Mesenchymal stem cell (in vitro differentiated cells and primary cell): ENCODE results near the gene TRPC4AP.

Experiments used
- DNase-seq: peaks from one replicate; pipeline ENCODE4 v3.0.0-alpha.2; 2013
- H2AFZ ChIP-seq: one replicate; pipeline ENCODE4 v1.6.1; 2013; ENCODE audit warnings: low read depth, mild to moderate bottlenecking, control low read depth, inconsistent platforms, low read length, moderate library complexity
- H2AK5ac ChIP-seq: 2 replicates; pipeline ENCODE4 v1.6.1; 2013; ENCODE audit warnings: low read length, moderate library complexity, mild to moderate bottlenecking, inconsistent platforms; ENCODE audit not compliant: severe bottlenecking
- H2BK120ac ChIP-seq: one replicate; pipeline ENCODE4 v1.6.1; 2013; ENCODE audit warnings: low read depth, mild to moderate bottlenecking, inconsistent platforms, low read length, moderate library complexity
- H2BK12ac ChIP-seq, 2 experiments: one replicate each; pipeline ENCODE4 v1.6.1; 2013; ENCODE audit warnings: inconsistent platforms in 2 of 2, low read length in 2 of 2, mild to moderate bottlenecking in 2 of 2, moderate library complexity in 2 of 2, control low read depth in 1 of 2
- H2BK15ac ChIP-seq: one replicate; pipeline ENCODE4 v1.6.1; 2013; ENCODE audit warnings: mild to moderate bottlenecking, low read depth, inconsistent platforms; ENCODE audit not compliant: poor library complexity, severe bottlenecking
- H2BK5ac ChIP-seq: 2 replicates; pipeline ENCODE4 v1.6.1; 2013; ENCODE audit warnings: low read depth, mild to moderate bottlenecking, low read length, control low read depth, inconsistent platforms; ENCODE audit not compliant: poor library complexity, severe bottlenecking
- H3K14ac ChIP-seq, 2 experiments: one replicate each; pipeline ENCODE4 v1.6.1; 2013; ENCODE audit warnings: inconsistent platforms in 2 of 2, low read length in 2 of 2, control low read depth in 1 of 2, mild to moderate bottlenecking in 1 of 2, moderate library complexity in 1 of 2
- H3K18ac ChIP-seq, 2 experiments: one replicate each; pipeline ENCODE4 v1.6.1; 2013; ENCODE audit warnings: inconsistent platforms in 2 of 2, low read length in 2 of 2, control low read depth in 1 of 2, low read depth in 1 of 2, mild to moderate bottlenecking in 1 of 2
- H3K23ac ChIP-seq, 2 experiments: one replicate each; pipeline ENCODE4 v1.6.1; 2013; ENCODE audit warnings: inconsistent platforms in 2 of 2, low read length in 2 of 2, mild to moderate bottlenecking in 2 of 2, moderate library complexity in 2 of 2, control low read depth in 1 of 2
- H3K27ac ChIP-seq: 2 replicates; pipeline ENCODE4 v1.5.1; 2013; ENCODE audit warnings: mild to moderate bottlenecking, moderate library complexity, low read length, control low read depth, inconsistent platforms; ENCODE audit not compliant: poor library complexity, severe bottlenecking
- H3K27me3 ChIP-seq, 2 experiments: 2 replicates each; pipeline versions ENCODE4 v1.6.1 to v1.7.0; 2013; ENCODE audit warnings: low read length in 2 of 2, mild to moderate bottlenecking in 2 of 2, moderate library complexity in 2 of 2, control low read depth in 1 of 2, inconsistent platforms in 1 of 2; ENCODE audit not compliant: control insufficient read depth in 1 of 2, insufficient read depth in 1 of 2
- H3K36me3 ChIP-seq, 2 experiments: 2 replicates each; pipeline versions ENCODE4 v1.6.1 to v1.7.0; 2013; ENCODE audit warnings: low read length in 2 of 2, control low read depth in 1 of 2, inconsistent platforms in 1 of 2, low read depth in 1 of 2, mild to moderate bottlenecking in 1 of 2; ENCODE audit not compliant: insufficient read depth in 2 of 2, control insufficient read depth in 1 of 2
- H3K4ac ChIP-seq, 2 experiments: one replicate each; pipeline ENCODE4 v1.6.1; 2013; ENCODE audit warnings: inconsistent platforms in 2 of 2, low read length in 2 of 2, mild to moderate bottlenecking in 2 of 2, moderate library complexity in 2 of 2, control low read depth in 1 of 2, low read depth in 1 of 2
- H3K4me1 ChIP-seq: 2 replicates; pipeline ENCODE4 v1.6.1; 2013; ENCODE audit warnings: low read depth, low read length, control low read depth; ENCODE audit not compliant: control insufficient read depth, insufficient read depth
- H3K4me2 ChIP-seq: 2 replicates; pipeline ENCODE4 v1.6.1; 2013; ENCODE audit warnings: low read length, mild to moderate bottlenecking, inconsistent platforms; ENCODE audit not compliant: poor library complexity, severe bottlenecking
- H3K4me3 ChIP-seq, 2 experiments: 2 replicates each; pipeline versions ENCODE4 v1.5.1 to v1.7.0; 2013; ENCODE audit warnings: low read length in 2 of 2, mild to moderate bottlenecking in 2 of 2, control low read depth in 1 of 2, low read depth in 1 of 2; ENCODE audit not compliant: insufficient read depth in 1 of 2
- H3K79me1 ChIP-seq: replicated peaks from 2 replicates; pipeline ENCODE4 v1.6.1; 2013; ENCODE audit warnings: mild to moderate bottlenecking, control low read depth, low read length, inconsistent platforms; ENCODE audit not compliant: poor library complexity, severe bottlenecking
- H3K9ac ChIP-seq: 2 replicates; pipeline ENCODE4 v1.7.0; 2013; ENCODE audit warnings: mild to moderate bottlenecking, low read length, moderate library complexity
- H3K9me3 ChIP-seq: 2 replicates; pipeline ENCODE4 v1.7.0; 2013; ENCODE audit warnings: mild to moderate bottlenecking, low read length; ENCODE audit not compliant: control insufficient read depth
- H4K8ac ChIP-seq: one replicate; pipeline ENCODE4 v1.6.1; 2013; ENCODE audit warnings: inconsistent platforms, mild to moderate bottlenecking, low read length, moderate library complexity
- H4K91ac ChIP-seq: one replicate; pipeline ENCODE4 v1.6.1; 2013; ENCODE audit warnings: mild to moderate bottlenecking, low read length, inconsistent platforms
- WGBS: methylation state at CpG from one replicate; pipeline ENCODE4 v1.1.7; 2013; ENCODE audit warnings: mixed read lengths; 5-methylcytosine and 5-hydroxymethylcytosine counted together

TRPC4AP gene

GRCh38 chr20:34996243-34997028 lies 96.2 kb downstream of the TRPC4AP start:
- Histone ChIP-seq H3K9me3 (no peaks in the 10 kb centered on the region), H3K27ac (no peak overlapping the region), H2BK120ac (no peak overlapping the region), H3K23ac (no peak overlapping the region), H3K4me1 (peaks cover 10% of the 10 kb centered on the region), H3K4ac (no peak overlapping the region), H3K9ac (no peak overlapping the region), H2BK15ac (no peak overlapping the region), H3K4me2 (no peak overlapping the region), H2AK5ac (no peak overlapping the region), H3K4me3 (no peak overlapping the region), H2BK5ac (no peak overlapping the region), H4K8ac (no peak overlapping the region), H3K36me3 (peaks cover 81 to 87% of the 10 kb centered on the region in 2 experiments), H2BK12ac (no peak overlapping the region), H3K14ac (no peak overlapping the region), H3K27me3 (no peaks in the 10 kb centered on the region), H2AFZ (no peak overlapping the region), H3K18ac (no peak overlapping the region), H3K79me1 (peaks cover 18% of the 10 kb centered on the region), H4K91ac (no peak overlapping the region)
- no peak for DNase-seq
- 95% methylated on average over 26 of the region's 26 CpGs for WGBS

DNA sequence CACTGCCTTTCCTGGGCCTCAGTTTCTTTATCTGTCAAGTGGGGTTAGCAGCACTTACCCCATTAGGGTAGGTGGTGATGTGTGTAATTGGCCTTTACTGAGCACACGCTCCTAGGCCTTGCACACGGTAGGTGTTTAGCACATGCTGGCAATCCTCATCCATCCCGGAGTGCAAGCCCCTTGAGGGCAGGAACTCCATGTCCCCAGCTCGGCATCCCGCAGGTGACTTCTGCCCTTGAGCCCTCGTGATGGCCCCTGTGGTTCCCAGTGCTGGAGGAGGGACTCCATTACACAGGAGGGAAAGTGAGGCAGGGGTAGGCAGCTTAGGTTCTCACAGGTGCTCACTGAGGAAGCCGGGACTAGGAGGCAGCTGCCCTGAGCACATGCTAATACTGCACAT lies 96.9 kb downstream of the TRPC4AP start:
- Histone ChIP-seq H4K91ac (no peak overlapping the region), H3K27me3 (no peaks in the 10 kb centered on the region), H4K8ac (no peak overlapping the region), H3K4ac (no peak overlapping the region), H2BK5ac (no peak overlapping the region), H3K23ac (no peak overlapping the region), H3K4me2 (no peak overlapping the region), H2AFZ (no peak overlapping the region), H2AK5ac (no peak overlapping the region), H3K9ac (no peak overlapping the region), H2BK120ac (no peak overlapping the region), H2BK15ac (no peak overlapping the region), H3K4me1 (peaks cover 10% of the 10 kb centered on the region), H3K9me3 (no peaks in the 10 kb centered on the region), H3K27ac (no peak overlapping the region), H3K36me3 (peaks cover 75 to 82% of the 10 kb centered on the region in 2 experiments), H3K14ac (no peak overlapping the region), H3K79me1 (peaks cover 18% of the 10 kb centered on the region), H3K18ac (no peak overlapping the region), H3K4me3 (no peak overlapping the region), H2BK12ac (no peak overlapping the region)
- DNase-seq: no peak
- 94% methylated on average over 7 of the region's 7 CpGs for WGBS

- peaks cover 10% of the 10 kb centered on the region for H3K4me1 ChIP-seq
- H3K4me2 ChIP-seq: no peak overlapping the region
- H2BK120ac ChIP-seq: no peak overlapping the region
- no peak overlapping the region for H4K91ac ChIP-seq
- H3K14ac ChIP-seq: no peak overlapping the region
- no peak overlapping the region for H2BK15ac ChIP-seq
- no peak overlapping the region for H3K9ac ChIP-seq
- H2AK5ac ChIP-seq: no peak overlapping the region
- H3K4me3 ChIP-seq: no peak overlapping the region
- H3K9me3 ChIP-seq: no peaks in the 10 kb centered on the region
- DNase-seq: no peak
- H2BK5ac ChIP-seq: no peak overlapping the region
- no peak overlapping the region for H3K4ac ChIP-seq
- H2AFZ ChIP-seq: no peak overlapping the region
- H4K8ac ChIP-seq: no peak overlapping the region
- 97% methylated on average over 14 of the region's 14 CpGs for WGBS
- H2BK12ac ChIP-seq: no peak overlapping the region
- no peaks in the 10 kb centered on the region for H3K27me3 ChIP-seq
- H3K36me3 ChIP-seq: peaks cover 70 to 79% of the 10 kb centered on the region in 2 experiments
- H3K27ac ChIP-seq: no peak overlapping the region
- H3K23ac ChIP-seq: no peak overlapping the region
- H3K79me1 ChIP-seq: peaks cover 18% of the 10 kb centered on the region
- no peak overlapping the region for H3K18ac ChIP-seq
Observed at GRCh38 chr20:34995192-34995591, 97.4 kb downstream of the TRPC4AP start.

GRCh38 chr20:34994509-34995131 lies 98.0 kb downstream of the TRPC4AP start:
- peaks cover 18% of the 10 kb centered on the region for H3K79me1 ChIP-seq
- no peak overlapping the region for H2BK120ac ChIP-seq
- no peak overlapping the region for H3K27ac ChIP-seq
- H2AFZ ChIP-seq: no peak overlapping the region
- WGBS: 89% methylated on average over 14 of the region's 14 CpGs
- H3K18ac ChIP-seq: no peak overlapping the region
- no peak overlapping the region for H3K23ac ChIP-seq
- H3K9ac ChIP-seq: no peak overlapping the region
- no peak overlapping the region for H4K91ac ChIP-seq
- no peak overlapping the region for H2BK15ac ChIP-seq
- no peak overlapping the region for H3K14ac ChIP-seq
- no peak overlapping the region for H3K4ac ChIP-seq
- no peak overlapping the region for H3K4me2 ChIP-seq
- H3K4me3 ChIP-seq: no peak overlapping the region
- no peaks in the 10 kb centered on the region for H3K9me3 ChIP-seq
- no peak for DNase-seq
- no peak overlapping the region for H2BK5ac ChIP-seq
- H2AK5ac ChIP-seq: no peak overlapping the region
- peaks cover 65 to 73% of the 10 kb centered on the region in 2 experiments for H3K36me3 ChIP-seq
- peaks cover 10% of the 10 kb centered on the region for H3K4me1 ChIP-seq
- H3K27me3 ChIP-seq: no peaks in the 10 kb centered on the region
- no peak overlapping the region for H2BK12ac ChIP-seq
- H4K8ac ChIP-seq: no peak overlapping the region
